K562 (cell line): ENCODE results near the gene CDCA5. TPM values are rescaled to one million over a fixed set of nuclear protein-coding genes. Genes with fewer than 3 reads are reported as not detected.
A peak's percentile ranks its signal among the peaks of the same experiment; 100 is the strongest.

Experiments
- CBFA2T2 ChIP-seq: fragments of 450-650 bp; conservative IDR thresholded peaks from 2 replicates; pipeline ENCODE4 v1.6.1; 2017; ENCODE audit warnings: mild to moderate bottlenecking
- DIDO1 ChIP-seq: fragments of 450-650 bp; IDR thresholded peaks from 2 replicates; pipeline ENCODE4 v1.6.1; 2016; ENCODE audit warnings: low read depth, missing biosample characterization, missing genetic modification characterization
- EP300 ChIP-seq: IDR thresholded peaks from 2 replicates; pipeline ENCODE4 v1.6.1; 2012; ENCODE audit warnings: low read length, improper control_type of control experiment
- ETS1 ChIP-seq: conservative IDR thresholded peaks from 2 replicates; pipeline ENCODE4 v1.6.1; 2011; ENCODE audit warnings: low read depth, mild to moderate bottlenecking, low read length; ENCODE audit not compliant: control insufficient read depth
- FOXM1 ChIP-seq, 2 experiments: fragments of 450-650 bp in 1 of 2; sonication (generic) in 1 of 2; formaldehyde crosslinking in 1 of 2; IDR thresholded peaks; 2 replicates each; pipeline versions ENCODE4 v1.6.1 to v1.9.0; 2017 to 2022; ENCODE audit warnings: low read depth in 2 of 2, mild to moderate bottlenecking in 2 of 2, missing genetic modification reagents in 1 of 2, moderate library complexity in 1 of 2
- GTF2E2 ChIP-seq: fragments of 200-800 bp; sonication (Bioruptor generic); IDR thresholded peaks from 2 replicates; pipeline ENCODE4 v1.6.1; 2016; ENCODE audit warnings: missing genetic modification characterization, missing compliant biosample characterization
- HCFC1 ChIP-seq: IDR thresholded peaks from 2 replicates; pipeline ENCODE4 v1.6.1; 2012; ENCODE audit warnings: low read depth, low read length, improper control_type of control experiment
- HDAC8 ChIP-seq: fragments of 450-650 bp; IDR thresholded peaks from 2 replicates; pipeline ENCODE4 v1.6.1; 2016; ENCODE audit warnings: mild to moderate bottlenecking, missing genetic modification characterization, moderate library complexity, missing compliant biosample characterization
- IRF1 ChIP-seq: sonication (generic); formaldehyde crosslinking; IDR thresholded peaks from 2 replicates; pipeline ENCODE4 v1.8.0; 2022; ENCODE audit warnings: missing genetic modification reagents, mild to moderate bottlenecking, borderline replicate concordance
- KAT8 ChIP-seq: fragments of 450-650 bp; IDR thresholded peaks from 2 replicates; pipeline ENCODE4 v1.6.1; 2016; ENCODE audit warnings: low read depth, mild to moderate bottlenecking
- L3MBTL2 ChIP-seq: fragments of 450-650 bp; IDR thresholded peaks from 2 replicates; pipeline ENCODE4 v1.6.1; 2016; ENCODE audit warnings: mild to moderate bottlenecking, moderate library complexity
- NFRKB ChIP-seq: fragments of 450-650 bp; IDR thresholded peaks from 2 replicates; pipeline ENCODE4 v1.6.1; 2016; ENCODE audit warnings: low read depth
- PRMT5 ChIP-seq: sonication (generic); formaldehyde crosslinking; IDR thresholded peaks from 2 replicates; pipeline ENCODE4 v1.5.0; 2020; ENCODE audit warnings: missing genetic modification reagents
- RBM22 ChIP-seq: fragments of 200-400 bp; formaldehyde crosslinking; IDR thresholded peaks from 2 replicates; pipeline ENCODE4 v1.6.1; 2018; ENCODE audit warnings: low read length, low read depth; ENCODE audit not compliant: poor library complexity, severe bottlenecking
- RBM25 ChIP-seq: fragments of 200-400 bp; formaldehyde crosslinking; IDR thresholded peaks from 2 replicates; pipeline ENCODE4 v1.6.1; 2018; ENCODE audit warnings: low read length, low read depth, moderate library complexity; ENCODE audit not compliant: severe bottlenecking
- RFX1 ChIP-seq: fragments of 450-650 bp; IDR thresholded peaks from 2 replicates; pipeline ENCODE4 v1.6.1; 2016; ENCODE audit warnings: mild to moderate bottlenecking, moderate library complexity
- RFX7 ChIP-seq: fragments of 250-450 bp; sonication (Bioruptor Pico); IDR thresholded peaks from 2 replicates; pipeline ENCODE4 v1.5.1; 2021; ENCODE audit warnings: mild to moderate bottlenecking
- SMAD2 ChIP-seq: fragments of 150-350 bp; IDR thresholded peaks from 2 replicates; pipeline ENCODE4 v1.6.1; 2014; ENCODE audit warnings: low read depth, mild to moderate bottlenecking, low read length
- THAP12 ChIP-seq: fragments of 250-450 bp; sonication (Bioruptor Pico); IDR thresholded peaks from 2 replicates; pipeline ENCODE4 v1.9.0; 2021; ENCODE audit warnings: mild to moderate bottlenecking, inconsistent platforms
- U2AF2 ChIP-seq: fragments of 200-400 bp; formaldehyde crosslinking; optimal IDR thresholded peaks from 2 replicates; pipeline ENCODE3; 2017; ENCODE audit warnings: low read depth, mild to moderate bottlenecking, low read length
- ZC3H4 ChIP-seq: sonication (generic); formaldehyde crosslinking; IDR thresholded peaks from 2 replicates; pipeline ENCODE4 v1.9.0; 2021; ENCODE audit warnings: missing genetic modification reagents, borderline replicate concordance
- ZFP1 ChIP-seq: fragments of 450-650 bp; formaldehyde crosslinking; IDR thresholded peaks from 2 replicates; pipeline ENCODE4 v1.4.0; 2020; ENCODE audit warnings: mild to moderate bottlenecking, mixed read lengths
- ZFP36 ChIP-seq: fragments of 150-350 bp; IDR thresholded peaks from 2 replicates; pipeline ENCODE4 v1.6.1; 2018; ENCODE audit warnings: low read length, low read depth; ENCODE audit not compliant: partially characterized antibody
- ZNF316 ChIP-seq: fragments of 450-650 bp; IDR thresholded peaks from 2 replicates; pipeline ENCODE4 v1.6.1; 2016
- ZNF445 ChIP-seq: fragments of 250-450 bp; sonication (Bioruptor Pico); IDR thresholded peaks from 2 replicates; pipeline ENCODE4 v1.4.0; 2020; ENCODE audit warnings: low read depth, mild to moderate bottlenecking, moderate library complexity
- polyA plus RNA-seq, 8 experiments: library from polyadenylated mRNA; depleted of rRNA in 4 of 8; stranded (reverse) in 5 of 8; unstranded in 3 of 8; fragments of >200 nt; fragmentation: Nextera tagmentation in 2 of 8; fragmentation: Illumina TruSeq in 1 of 8; extraction: Ambion mirVana in 2 of 8; extraction: Trizol in 1 of 8; gene quantifications; 2 replicates each; pipeline versions ENCODE4 v1.2.1 to v1.2.3, GENCODE V29; 2011 to 2014; ENCODE audit warnings: inconsistent platforms in 1 of 8, missing spikeins in 1 of 8
- total RNA-seq, 7 experiments: library from RNA; depleted of rRNA in 6 of 7; stranded (reverse); fragments of >200 nt in 6 of 7; fragmentation: Illumina TruSeq in 2 of 7; extraction: Trizol in 2 of 7; gene quantifications; 2 replicates each; pipeline versions ENCODE4 v1.2.1 to v1.2.3, GENCODE V29; 2011 to 2021; ENCODE audit warnings: low replicate concordance in 1 of 7

Gene CDCA5
- total and polyA plus RNA-seq, 9 of the 15 experiments (the other 6 are each of a cell fraction or from before 2014, with no cell fraction given), result 18.9 to 94.3 (median 64.6) TPM

- TF ChIP-seq U2AF2, result no peak
- no peak for TF ChIP-seq RBM25
- no peak for TF ChIP-seq ZFP1 (CRISPR knock-in tag)
- TF ChIP-seq SMAD2, result no peak
- no peak for TF ChIP-seq ETS1
- TF ChIP-seq PRMT5 (CRISPR knock-in tag), result no peak
- TF ChIP-seq NFRKB, result peak; percentile 88
- TF ChIP-seq GTF2E2 (tag), result peak; percentile 63; the same call in 1 of the 2 replicates
- TF ChIP-seq DIDO1 (tag), result no peak
- TF ChIP-seq ZFP36, result no peak
- no peak for TF ChIP-seq RFX1
- peak; percentile 81; the same call in 1 of the 2 replicates for TF ChIP-seq THAP12 (CRISPR knock-in tag)
- no peak for TF ChIP-seq IRF1 (CRISPR knock-in tag)
- TF ChIP-seq CBFA2T2, result no peak
- TF ChIP-seq EP300, result 0 out of 2 replicates have a peak, but pooled peaks have one; percentile 21
- TF ChIP-seq HDAC8 (tag), result no peak
- no peak for TF ChIP-seq RFX7 (CRISPR knock-in tag)
- peak; percentile 85 for TF ChIP-seq HCFC1
- TF ChIP-seq FOXM1 (IDR thresholded peaks at IDR 0.05; ENCODE audit: low read depth), result 0 out of 2 replicates have a peak, but pooled peaks have one; percentile 21
- peak; percentile 75; the same call in 1 of the 2 replicates for TF ChIP-seq FOXM1 (CRISPR knock-in tag; IDR thresholded peaks at IDR 0.05; ENCODE audit: low read depth)
- TF ChIP-seq ZNF316, result no peak
- TF ChIP-seq ZNF445 (CRISPR knock-in tag), result no peak
- peak; percentile 24 for TF ChIP-seq L3MBTL2
- TF ChIP-seq KAT8, result no peak
- TF ChIP-seq RBM22, result no peak
- no peak; the same call in 1 of the 2 replicates for TF ChIP-seq ZC3H4 (CRISPR knock-in tag)
Measured at GRCh38 chr11:65121865-65122696, 38.2 kb upstream of the CDCA5 start, which contains the start of the genes FAU and MRPL49 (continued).
